ENCODE results near the gene TEDC2.

GRCh38 chr16:2452650-2453049 lies 7.3 kb upstream of the TEDC2 start:
- no peak for TF ChIP-seq TEAD4 (IDR thresholded peaks at IDR 0.05; ENCODE audit: borderline replicate concordance, insufficient read depth)
- TF ChIP-seq, protein P1, sequence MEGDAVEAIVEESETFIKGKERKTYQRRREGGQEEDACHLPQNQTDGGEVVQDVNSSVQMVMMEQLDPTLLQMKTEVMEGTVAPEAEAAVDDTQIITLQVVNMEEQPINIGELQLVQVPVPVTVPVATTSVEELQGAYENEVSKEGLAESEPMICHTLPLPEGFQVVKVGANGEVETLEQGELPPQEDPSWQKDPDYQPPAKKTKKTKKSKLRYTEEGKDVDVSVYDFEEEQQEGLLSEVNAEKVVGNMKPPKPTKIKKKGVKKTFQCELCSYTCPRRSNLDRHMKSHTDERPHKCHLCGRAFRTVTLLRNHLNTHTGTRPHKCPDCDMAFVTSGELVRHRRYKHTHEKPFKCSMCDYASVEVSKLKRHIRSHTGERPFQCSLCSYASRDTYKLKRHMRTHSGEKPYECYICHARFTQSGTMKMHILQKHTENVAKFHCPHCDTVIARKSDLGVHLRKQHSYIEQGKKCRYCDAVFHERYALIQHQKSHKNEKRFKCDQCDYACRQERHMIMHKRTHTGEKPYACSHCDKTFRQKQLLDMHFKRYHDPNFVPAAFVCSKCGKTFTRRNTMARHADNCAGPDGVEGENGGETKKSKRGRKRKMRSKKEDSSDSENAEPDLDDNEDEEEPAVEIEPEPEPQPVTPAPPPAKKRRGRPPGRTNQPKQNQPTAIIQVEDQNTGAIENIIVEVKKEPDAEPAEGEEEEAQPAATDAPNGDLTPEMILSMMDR (IDR thresholded peaks at IDR 0.05), result no peak
